GM10266 (cell line): ENCODE results near the gene HAUS7.

ENCODE experiments used
- DNase-seq: peaks from one replicate; pipeline ENCODE4 v3.0.0; 2012; ENCODE audit errors: extremely low spot score
- TF ChIP-seq, protein P1 (sequence below): IDR thresholded peaks from 2 replicates; pipeline ENCODE4 v1.5.1; 2012; ENCODE audit warnings: mild to moderate bottlenecking, low read depth; ENCODE audit not compliant: control insufficient read depth, insufficient read depth; ENCODE audit errors: missing control alignments

Gene HAUS7

DNA sequence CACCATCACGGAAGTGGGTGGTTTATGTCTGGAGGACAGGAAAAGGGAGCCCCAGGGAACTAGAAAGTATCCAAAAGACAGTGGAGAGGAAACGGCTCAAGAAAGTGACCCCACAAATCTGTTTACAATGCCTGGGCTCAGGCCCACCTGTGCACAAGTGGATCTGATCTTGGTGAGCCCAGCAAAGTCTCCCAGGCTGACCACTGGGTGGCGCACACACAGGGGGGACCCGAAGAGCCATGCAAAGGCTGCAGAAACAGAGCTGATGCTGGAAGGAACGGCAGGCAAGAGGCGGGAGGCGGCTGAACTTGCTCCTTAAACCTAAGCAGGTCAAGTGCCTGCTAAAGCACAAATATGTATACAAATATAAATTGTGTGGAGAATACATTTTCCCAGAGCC lies 9.6 kb downstream of the HAUS7 start:
- peak; percentile 48 for DNase-seq
- TF ChIP-seq, protein P1, sequence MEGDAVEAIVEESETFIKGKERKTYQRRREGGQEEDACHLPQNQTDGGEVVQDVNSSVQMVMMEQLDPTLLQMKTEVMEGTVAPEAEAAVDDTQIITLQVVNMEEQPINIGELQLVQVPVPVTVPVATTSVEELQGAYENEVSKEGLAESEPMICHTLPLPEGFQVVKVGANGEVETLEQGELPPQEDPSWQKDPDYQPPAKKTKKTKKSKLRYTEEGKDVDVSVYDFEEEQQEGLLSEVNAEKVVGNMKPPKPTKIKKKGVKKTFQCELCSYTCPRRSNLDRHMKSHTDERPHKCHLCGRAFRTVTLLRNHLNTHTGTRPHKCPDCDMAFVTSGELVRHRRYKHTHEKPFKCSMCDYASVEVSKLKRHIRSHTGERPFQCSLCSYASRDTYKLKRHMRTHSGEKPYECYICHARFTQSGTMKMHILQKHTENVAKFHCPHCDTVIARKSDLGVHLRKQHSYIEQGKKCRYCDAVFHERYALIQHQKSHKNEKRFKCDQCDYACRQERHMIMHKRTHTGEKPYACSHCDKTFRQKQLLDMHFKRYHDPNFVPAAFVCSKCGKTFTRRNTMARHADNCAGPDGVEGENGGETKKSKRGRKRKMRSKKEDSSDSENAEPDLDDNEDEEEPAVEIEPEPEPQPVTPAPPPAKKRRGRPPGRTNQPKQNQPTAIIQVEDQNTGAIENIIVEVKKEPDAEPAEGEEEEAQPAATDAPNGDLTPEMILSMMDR = peak; percentile 71

DNA sequence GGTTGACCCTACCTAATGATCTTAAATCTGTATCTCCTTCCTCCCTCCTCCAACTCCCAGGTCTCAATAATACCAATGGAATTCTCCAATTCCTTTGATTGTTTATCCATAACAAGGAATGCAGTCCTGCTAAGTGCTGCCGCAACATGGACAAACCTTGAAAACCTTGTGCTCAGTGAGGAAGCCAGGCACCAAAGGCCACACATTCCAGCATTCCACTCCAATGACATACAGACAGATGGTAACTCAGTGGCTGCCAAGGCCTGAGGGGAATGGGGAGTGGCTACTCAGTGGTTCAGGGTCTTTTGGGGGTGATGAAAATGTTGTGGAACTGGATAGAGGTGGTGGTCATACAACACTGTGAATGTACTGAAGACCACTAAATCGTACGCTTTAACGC lies 10.4 kb downstream of the HAUS7 start:
- DNase-seq = no peak
- TF ChIP-seq, protein P1 = no peak

- DNase-seq = no peak
- TF ChIP-seq, protein P1 = no peak
These were observed 11.9 kb downstream of the HAUS7 start for GRCh38 chrX:153458476-153458875.

- TF ChIP-seq, protein P1 = no peak
- DNase-seq = no peak
These were observed 12.4 kb downstream of the HAUS7 start for GRCh38 chrX:153457827-153458466.

GRCh38 chrX:153457136-153457825 lies 13.1 kb downstream of the HAUS7 start:
- TF ChIP-seq, protein P1 = no peak
- no peak for DNase-seq

- DNase-seq = no peak
- TF ChIP-seq, protein P1 = no peak
These were observed 13.7 kb downstream of the HAUS7 start for GRCh38 chrX:153456704-153457103.

DNA sequence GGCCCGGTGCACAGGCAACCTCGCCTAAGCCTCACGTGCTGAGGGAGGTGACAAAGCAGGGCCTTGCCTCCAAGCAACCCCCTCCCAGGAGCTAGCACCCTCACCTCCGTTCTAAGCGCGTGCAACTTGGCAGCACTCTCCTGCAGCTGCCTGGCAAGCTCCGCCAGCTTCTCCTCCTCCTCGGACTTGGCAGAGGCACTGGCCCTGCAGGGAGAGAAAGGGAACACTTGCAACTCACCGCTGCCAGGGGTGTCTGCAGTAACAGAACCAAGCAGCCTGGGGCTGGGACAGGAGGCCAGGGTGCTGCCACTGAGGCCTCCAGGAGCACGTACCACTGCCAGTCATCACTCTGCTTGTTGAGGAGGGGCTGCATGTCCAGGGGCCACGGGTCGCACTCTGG lies 14.2 kb downstream of the HAUS7 start:
- TF ChIP-seq, protein P1 = no peak

More for the DNA sequence above, 14.2 kb downstream of the HAUS7 start:
- no peak for DNase-seq
